ENCODE measurements around the gene GET4. TPM values are rescaled to one million over a fixed set of nuclear protein-coding genes. Genes with fewer than 3 reads are reported as not detected.

Gene GET4
- total and polyA plus RNA-seq, 2 experiments from 2014 or later, result 55.0 to 75.4 TPM

- Histone ChIP-seq H3K36me3 (peaks cover 33% of the 10 kb centered on the region), H3K27ac (no peak overlapping the region), H3K4me1 (ENCODE audit: low read depth) (no peaks in the 10 kb centered on the region), H3K4me3 (no peak overlapping the region), H3K27me3 (no peaks in the 10 kb centered on the region), H3K9me3 (ENCODE audit: low read depth) (no peaks in the 10 kb centered on the region)
- no peak for DNase-seq (ENCODE audit: low read depth in 1 of 2, low spot score in 1 of 2)
- no peak for TF ChIP-seq CTCF (IDR thresholded peaks at IDR 0.05; ENCODE audit: low read depth, low read length)
Observed at GRCh38 chr7:849145-849544, 27.2 kb upstream of the GET4 start.

GRCh38 chr7:849781-850180, 26.6 kb upstream of the GET4 start:
- H3K27ac ChIP-seq, result no peak overlapping the region
- H3K4me1 ChIP-seq (ENCODE audit: low read depth), result no peaks in the 10 kb centered on the region
- no peak overlapping the region for H3K4me3 ChIP-seq
- H3K9me3 ChIP-seq (ENCODE audit: low read depth), result no peaks in the 10 kb centered on the region
- no peak for DNase-seq (ENCODE audit: low read depth in 1 of 2, low spot score in 1 of 2)
- no peak for TF ChIP-seq CTCF (IDR thresholded peaks at IDR 0.05; ENCODE audit: low read depth, low read length)
- no peaks in the 10 kb centered on the region for H3K27me3 ChIP-seq
- peaks cover 39% of the 10 kb centered on the region for H3K36me3 ChIP-seq

- TF ChIP-seq CTCF (IDR thresholded peaks at IDR 0.05; ENCODE audit: low read depth, low read length), result no peak
- no peaks in the 10 kb centered on the region for H3K9me3 ChIP-seq (ENCODE audit: low read depth)
- no peak overlapping the region for H3K4me3 ChIP-seq
- H3K4me1 ChIP-seq (ENCODE audit: low read depth), result no peaks in the 10 kb centered on the region
- no peak overlapping the region for H3K27ac ChIP-seq
- H3K36me3 ChIP-seq, result peaks cover 46% of the 10 kb centered on the region
- no peak for DNase-seq (ENCODE audit: low read depth in 1 of 2, low spot score in 1 of 2)
- H3K27me3 ChIP-seq, result no peaks in the 10 kb centered on the region
Observed at GRCh38 chr7:851204-851603, 25.1 kb upstream of the GET4 start.

- Histone ChIP-seq H3K4me1 (ENCODE audit: low read depth) (no peaks in the 10 kb centered on the region), H3K27me3 (no peaks in the 10 kb centered on the region), H3K36me3 (peaks cover 61% of the 10 kb centered on the region), H3K9me3 (ENCODE audit: low read depth) (no peaks in the 10 kb centered on the region), H3K4me3 (no peak overlapping the region), H3K27ac (no peak overlapping the region)
- no peak for DNase-seq (ENCODE audit: low read depth in 1 of 2, low spot score in 1 of 2)
- TF ChIP-seq CTCF (IDR thresholded peaks at IDR 0.05; ENCODE audit: low read depth, low read length), result no peak
Observed at GRCh38 chr7:853366-854117, 22.8 kb upstream of the GET4 start.

- Histone ChIP-seq H3K27me3 (no peaks in the 10 kb centered on the region), H3K27ac (no peak overlapping the region), H3K9me3 (ENCODE audit: low read depth) (no peaks in the 10 kb centered on the region), H3K4me3 (no peak overlapping the region), H3K4me1 (ENCODE audit: low read depth) (no peaks in the 10 kb centered on the region), H3K36me3 (peaks cover 63% of the 10 kb centered on the region)
- no peak for TF ChIP-seq CTCF (IDR thresholded peaks at IDR 0.05; ENCODE audit: low read depth, low read length)
- DNase-seq (ENCODE audit: low read depth in 1 of 2, low spot score in 1 of 2), result no peak
Observed at GRCh38 chr7:854118-854775, 22.1 kb upstream of the GET4 start.

Data from cardiac muscle cell (in vitro differentiated cells and primary cell).